ENCODE results near the gene REG1A.

DNA sequence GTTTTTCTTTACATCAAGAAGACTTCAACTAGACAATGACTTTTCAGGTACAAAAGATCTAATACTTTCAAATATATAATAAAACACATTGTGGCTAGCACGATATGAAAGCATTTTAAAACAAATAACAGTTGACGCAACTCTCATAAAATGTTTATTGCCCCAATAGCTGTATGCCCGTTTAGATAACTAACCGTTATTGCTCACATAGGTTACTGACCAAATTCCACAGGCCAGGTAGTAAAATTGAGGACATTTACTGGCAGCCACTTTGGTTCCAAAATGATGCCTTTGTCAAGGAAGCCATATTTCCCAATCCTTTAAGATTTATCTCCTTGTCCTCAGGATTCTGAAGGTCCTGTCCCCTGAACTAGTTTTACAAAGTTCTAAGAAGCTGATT lies 29.6 kb upstream of the REG1A start:
- no peak for TF ChIP-seq EP300 (IDR thresholded peaks at IDR 0.05)
- TF ChIP-seq, protein P1, sequence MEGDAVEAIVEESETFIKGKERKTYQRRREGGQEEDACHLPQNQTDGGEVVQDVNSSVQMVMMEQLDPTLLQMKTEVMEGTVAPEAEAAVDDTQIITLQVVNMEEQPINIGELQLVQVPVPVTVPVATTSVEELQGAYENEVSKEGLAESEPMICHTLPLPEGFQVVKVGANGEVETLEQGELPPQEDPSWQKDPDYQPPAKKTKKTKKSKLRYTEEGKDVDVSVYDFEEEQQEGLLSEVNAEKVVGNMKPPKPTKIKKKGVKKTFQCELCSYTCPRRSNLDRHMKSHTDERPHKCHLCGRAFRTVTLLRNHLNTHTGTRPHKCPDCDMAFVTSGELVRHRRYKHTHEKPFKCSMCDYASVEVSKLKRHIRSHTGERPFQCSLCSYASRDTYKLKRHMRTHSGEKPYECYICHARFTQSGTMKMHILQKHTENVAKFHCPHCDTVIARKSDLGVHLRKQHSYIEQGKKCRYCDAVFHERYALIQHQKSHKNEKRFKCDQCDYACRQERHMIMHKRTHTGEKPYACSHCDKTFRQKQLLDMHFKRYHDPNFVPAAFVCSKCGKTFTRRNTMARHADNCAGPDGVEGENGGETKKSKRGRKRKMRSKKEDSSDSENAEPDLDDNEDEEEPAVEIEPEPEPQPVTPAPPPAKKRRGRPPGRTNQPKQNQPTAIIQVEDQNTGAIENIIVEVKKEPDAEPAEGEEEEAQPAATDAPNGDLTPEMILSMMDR (IDR thresholded peaks at IDR 0.05): no peak
